ENCODE data around the gene COBL.

DNA sequence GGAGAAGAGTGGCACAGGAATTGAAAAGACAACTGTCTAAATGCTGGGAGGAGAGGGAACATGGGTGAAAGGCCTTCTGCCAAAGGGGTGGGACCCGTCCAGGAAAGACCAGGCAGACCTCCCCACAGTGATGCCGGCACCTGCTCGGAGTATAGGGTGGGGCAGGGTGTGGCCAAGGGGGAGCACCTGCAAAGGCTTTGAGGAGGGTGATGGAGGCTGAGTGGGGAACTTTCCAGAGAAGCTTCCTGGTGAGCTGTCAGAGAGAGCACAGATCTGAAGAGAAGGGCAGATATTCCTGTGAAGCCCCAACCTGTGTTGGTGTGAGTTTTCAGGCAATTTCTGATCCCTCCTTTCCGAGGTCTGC, 270.5 kb downstream of the COBL start:
- no peak for TF ChIP-seq CTCF (IDR thresholded peaks at IDR 0.05)
- TF ChIP-seq POLR2A (IDR thresholded peaks at IDR 0.05): no peak

Data from prostate gland (tissue), 2 donors.